Pons (tissue), 1 donor: Measurements from ENCODE around the gene TNFSF15.

ENCODE experiments used
- DNase-seq: peaks from one replicate; pipeline ENCODE4 v3.0.0-alpha.2; 2016; ENCODE audit warnings: low spot score

The TNFSF15 gene

DNA sequence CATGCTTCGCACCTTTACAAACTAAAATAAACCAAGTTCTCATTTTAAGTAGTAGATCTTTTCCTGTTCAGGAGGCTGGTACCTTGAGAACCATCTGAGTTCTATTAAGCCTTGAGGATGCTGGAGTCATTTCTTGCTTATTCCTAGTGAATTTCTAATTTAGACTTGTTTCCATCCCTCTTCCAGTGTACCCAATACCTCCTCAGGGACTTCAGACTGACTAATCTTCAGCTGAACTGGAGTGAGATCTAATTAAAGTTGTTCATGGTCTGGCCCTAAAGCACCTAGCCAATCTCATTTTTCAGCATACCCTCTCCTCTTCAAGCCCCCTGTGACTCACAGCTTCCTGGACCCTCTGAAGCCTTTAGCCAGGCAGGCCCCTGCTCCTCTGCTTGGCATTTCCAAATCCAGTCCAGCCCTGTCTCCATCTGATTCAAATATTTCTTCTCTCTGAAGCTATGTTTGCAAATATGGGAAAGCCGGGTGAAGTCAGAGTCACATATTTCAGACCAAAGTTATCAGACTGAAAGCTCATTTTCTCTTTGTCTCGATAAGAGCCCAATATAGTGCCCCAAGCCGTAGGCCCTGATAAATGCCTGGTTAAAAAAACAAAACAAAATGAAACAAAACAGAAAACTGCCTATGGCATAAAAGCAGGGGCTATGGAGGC is 19.4 kb upstream of the TNFSF15 start:
- no peak for DNase-seq

DNA sequence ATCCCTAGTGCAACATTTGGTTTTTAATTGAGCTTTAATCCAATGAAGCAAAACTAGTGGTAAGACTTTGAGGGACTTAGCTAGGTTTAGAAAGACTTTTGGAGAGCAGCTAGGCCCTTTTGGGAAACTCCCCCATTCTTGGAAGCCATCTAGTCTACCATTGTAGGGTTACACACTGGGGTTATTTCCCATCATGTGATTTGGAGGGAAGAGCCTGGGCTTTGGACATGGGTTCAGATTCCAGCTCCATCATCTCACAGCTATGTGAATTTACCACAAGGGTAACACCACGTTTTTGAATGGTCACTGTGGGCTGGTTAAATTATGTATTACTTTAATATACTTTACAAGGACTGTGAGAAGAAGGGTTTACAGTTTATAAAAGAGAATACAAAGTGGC is 18.3 kb upstream of the TNFSF15 start:
- DNase-seq, result no peak

DNA sequence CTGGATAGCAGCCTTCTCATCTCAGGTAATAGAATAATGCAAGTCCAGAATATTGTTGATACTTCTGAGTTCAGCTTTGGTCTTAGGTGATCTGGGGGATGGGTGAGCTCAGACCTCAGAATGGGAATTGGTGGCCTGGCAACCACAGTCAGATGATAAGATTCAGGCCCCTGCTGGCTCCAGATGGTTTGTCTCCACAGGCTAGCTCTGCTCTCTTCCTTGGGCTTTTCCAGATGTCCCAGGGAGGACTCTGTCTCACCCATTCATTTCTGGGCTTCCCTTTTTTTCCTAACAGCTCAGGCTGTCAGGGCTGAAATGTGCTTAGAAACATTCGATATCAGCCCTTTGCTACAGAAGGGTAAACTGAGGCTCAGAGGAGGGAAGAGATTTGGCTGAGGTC is 17.6 kb upstream of the TNFSF15 start:
- no peak for DNase-seq

DNA sequence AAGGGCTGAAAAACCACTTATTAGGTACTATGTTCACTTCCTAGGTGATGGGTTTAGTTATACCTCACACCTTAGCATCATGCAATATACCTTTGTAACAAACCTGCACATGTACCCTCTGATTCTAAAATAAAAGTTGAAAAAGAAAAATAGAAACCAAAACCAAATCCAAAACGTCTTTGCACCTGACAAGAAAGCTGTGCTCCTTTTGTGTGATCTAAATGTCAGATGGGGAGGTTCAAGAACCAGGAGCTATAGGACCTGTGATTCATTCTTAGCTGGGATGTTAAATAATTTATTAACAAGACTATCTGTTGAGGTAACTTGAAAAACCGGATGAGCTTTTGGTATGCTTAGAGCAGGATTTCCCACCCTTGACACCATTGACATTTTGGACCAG is 16.9 kb upstream of the TNFSF15 start:
- DNase-seq, result no peak

DNA sequence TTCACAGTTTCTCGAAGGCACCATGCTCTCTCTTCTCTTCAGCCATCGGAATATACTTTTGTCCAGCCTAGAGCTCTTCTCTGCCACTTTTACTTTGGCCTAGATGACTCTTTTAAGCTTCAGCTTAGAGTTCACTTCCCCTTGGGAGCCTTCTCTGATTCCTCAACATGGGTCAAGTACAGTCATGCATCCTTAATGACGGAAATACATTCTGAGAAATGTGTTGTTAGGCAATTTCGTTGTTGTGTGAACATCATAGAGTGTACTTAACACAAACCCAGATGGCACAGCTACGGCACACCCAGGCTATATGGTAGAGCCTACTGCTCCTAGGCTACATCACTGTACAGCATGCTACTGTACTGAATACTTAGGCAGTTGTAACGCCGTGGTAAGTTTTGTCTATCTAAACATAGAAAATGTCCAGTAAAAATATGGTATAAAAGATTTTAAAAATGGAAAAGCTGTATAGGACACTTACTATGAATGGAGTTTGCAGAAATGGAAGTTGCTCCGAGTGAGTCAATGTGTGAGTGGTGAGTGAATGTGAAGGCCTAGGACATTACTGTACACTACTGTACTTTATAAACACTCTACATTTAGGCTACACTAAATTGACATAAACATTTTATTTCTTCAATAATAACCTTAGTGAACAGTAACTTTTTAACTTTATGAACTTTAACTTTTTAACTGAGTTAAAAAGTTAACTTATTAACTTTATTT is 15.1 kb upstream of the TNFSF15 start:
- DNase-seq, result no peak

DNA sequence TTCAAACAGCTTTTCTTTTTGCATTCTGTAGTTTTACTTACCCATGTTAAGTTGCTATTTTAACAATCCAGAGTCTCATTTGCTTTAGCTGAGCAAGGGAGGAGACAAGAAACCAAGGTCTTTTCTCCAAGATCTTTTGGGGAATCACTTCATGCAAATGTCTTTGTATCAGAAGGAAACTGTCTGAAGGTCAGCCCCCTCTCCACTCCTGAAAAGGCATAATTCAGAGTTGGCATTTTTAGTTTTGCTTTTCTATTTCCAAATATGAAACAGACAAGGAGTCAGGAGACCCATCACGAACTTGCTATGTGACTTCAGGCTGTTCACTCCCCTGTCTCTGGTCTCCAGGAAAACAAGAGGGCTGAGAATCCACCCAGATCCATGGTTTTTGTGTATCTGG is 12.3 kb upstream of the TNFSF15 start:
- DNase-seq, result no peak

DNA sequence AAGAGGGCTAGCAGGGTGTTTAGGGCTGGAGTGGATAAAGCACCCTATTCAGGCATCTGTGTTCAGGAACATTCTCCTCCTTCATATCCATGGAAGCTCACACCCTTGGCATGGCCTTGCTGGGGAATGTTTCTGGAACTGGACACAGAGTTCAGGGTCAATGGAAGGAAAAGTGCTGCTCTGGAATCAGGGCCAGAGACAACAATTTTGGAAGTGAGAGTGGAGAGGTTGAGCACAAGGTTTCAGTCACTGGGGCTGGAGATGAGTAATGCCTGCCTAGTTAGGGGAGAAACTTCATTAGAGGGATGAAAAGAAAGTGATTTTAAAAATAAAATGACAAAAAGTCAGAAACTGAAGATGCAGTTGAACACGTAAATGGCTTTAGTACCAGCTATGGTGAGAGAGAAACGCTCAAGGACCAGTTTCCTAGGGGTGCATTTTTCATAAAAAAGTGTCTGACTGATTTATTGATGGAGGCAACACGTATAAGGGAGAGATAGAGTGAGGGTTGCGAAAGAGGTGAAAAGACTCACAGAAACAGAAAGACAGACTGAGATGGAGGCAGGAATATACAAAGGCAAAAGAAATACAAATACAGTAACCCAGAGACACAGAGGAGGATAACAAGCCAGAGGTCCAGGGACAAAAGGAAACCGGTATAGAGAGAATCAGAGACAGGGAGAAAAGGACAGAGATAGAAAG is 8.0 kb upstream of the TNFSF15 start:
- DNase-seq, result no peak

DNA sequence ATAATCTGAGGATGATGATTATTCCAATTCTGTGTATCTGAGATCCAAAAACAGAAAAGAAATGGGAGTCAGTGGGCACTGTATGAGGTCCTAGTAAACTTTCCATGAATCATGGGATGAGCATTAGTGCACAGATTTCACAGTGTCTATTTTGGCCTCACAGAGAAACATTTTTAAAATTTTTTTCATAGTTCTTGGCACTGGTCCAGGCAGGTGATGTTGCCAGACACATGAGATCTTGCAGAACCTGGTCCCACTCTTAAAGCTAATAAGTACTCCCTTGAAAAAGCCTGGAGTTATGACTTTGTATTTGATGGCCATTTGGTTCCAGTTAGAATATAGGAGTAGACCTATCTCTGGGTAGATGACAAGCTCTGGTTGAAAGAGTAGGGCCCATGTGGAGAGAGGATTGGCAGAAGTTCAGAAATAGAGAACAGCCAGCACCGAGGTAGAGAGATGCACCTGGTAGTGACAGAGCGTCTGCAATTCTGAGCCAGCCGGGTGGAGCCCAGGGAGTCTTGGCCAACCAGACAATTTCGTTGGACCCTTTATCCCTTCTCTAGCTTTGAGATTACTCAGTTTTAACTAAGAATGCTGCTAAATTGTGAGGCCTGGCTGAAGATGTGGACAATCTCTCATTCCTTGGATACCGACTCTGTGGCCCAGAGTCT is 6.3 kb upstream of the TNFSF15 start:
- DNase-seq, result peak; percentile 6

DNA sequence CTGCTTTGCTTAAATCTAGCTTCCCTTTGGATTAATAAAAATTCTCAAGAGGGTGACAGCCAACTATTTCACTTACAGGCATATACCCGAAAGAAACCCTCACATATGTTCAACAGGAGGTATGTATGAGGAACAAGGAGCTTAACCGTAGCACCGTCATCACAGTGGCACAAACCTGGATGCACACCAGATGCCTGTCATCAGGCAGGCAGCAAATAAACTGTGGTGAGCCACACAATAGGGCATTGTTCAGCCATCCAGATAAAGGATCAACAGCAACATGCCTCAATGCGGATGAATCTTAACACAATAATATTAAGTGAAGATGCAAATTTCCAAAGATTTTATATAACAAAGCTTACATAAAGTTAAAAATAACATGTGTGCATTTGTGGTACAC is 5.5 kb upstream of the TNFSF15 start:
- peak; percentile 45 for DNase-seq

DNA sequence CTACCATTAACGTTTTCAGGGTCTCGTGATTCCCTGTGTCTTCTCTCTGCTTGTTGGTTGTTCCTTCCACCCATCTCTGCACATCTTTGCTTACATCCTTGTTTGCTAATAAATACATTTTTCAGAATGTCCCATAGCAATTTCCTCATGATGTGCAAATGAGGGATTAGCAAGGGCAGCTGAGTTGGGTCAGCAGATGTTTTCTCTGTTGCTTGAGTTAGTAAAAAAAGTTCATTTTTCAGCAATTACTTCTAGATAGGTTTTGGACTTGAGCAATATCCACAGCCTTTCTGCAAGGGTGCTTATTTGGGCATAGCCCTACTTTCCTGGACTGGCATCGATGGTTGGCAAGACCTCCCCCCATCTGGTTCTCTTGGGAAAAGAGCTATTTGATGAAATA is 4.8 kb upstream of the TNFSF15 start:
- no peak for DNase-seq

DNA sequence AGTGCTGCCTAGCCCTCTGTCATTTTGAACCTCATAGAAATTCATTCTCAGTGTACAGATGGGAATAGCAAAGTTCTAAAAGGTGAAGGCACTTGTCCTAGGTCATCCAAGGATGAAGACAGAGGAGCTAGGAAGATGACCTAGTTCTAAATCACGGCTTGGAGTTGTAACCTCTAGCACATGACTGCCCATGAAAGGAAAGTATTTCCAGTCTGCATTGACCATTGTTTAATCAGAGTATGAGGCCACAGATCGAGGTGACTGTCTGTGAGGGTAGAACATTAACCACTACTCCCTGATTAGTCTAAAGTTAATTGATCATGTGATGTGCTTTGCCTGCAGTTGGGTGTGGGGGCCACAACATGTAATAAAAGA is 674 bp upstream of the TNFSF15 start:
- DNase-seq, result no peak

DNA sequence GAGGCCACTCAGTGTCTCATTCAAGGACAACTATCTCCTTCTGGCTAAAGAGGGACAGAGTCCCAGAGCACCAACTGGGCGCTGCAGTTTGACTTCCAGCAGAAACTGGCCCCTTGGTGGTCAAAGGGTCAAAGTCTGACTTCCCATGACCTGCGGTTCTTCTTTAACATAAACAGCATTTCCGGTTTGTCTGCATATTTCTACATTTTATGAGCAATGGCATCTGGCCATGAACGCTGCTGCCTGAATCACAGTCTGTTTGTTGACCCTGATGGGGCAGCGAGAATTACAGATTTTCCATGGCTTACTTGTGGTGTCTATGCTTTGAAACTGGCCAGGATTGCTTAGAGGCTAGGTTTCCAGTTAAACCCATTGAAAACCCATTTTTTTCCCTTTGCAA is 1.3 kb downstream of the TNFSF15 start:
- DNase-seq, result no peak

DNA sequence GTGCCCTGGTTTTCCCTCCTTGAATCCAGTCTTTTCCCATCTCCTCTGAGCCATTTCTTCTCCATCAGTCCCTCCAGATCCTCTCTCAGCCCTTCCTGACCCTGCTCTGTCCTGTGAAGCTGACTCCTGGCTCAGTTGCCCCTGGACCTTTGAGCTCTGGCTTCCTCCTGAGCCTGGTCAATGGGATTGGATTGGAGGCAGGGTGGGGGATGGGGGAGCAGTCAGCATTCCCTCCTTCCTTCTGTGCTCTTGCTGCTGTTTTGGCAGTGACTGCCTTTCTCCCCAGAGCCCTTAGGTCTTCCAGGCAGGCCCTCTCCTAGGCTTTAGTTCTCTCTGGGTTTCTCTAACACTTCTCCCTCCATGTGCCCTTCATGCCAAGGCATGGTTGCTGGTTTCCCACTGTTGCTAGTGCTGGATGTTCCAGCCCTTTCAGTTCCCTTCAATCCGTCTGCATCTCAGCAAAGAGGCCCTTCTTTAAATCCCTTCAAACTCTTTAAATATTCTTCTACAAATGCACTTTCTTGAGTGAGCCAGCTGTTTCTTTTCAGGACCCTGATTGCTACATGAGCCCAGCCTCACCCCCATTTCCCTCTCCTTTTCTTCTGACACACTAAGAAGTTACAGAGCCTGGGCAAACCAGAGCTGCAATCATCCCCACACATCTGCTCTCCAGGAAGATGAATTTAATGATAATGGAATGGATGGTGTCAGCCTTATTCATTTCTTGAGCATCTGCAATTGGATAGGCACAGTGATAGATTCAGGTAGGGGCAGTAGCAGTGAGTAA is 2.2 kb downstream of the TNFSF15 start:
- DNase-seq, result no peak

DNA sequence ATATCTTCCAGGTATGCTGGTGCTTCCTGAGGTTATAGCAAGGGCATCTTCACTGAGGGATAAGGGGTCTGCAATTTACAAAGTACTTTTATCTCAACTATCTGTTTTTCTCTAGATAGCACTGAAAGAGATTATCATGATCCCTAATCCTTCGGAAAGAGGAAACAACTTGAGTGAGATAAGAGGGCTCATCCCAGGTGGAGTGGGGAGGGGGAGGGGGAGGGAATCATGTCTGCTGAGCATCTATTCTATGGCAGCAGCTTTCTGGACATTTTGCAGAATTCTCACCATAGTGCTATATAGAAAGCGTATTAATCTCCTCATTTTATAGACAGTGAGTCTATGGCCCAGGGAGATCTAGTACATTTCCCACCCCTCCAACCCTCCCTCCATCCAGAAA is 5.9 kb downstream of the TNFSF15 start:
- no peak for DNase-seq

DNA sequence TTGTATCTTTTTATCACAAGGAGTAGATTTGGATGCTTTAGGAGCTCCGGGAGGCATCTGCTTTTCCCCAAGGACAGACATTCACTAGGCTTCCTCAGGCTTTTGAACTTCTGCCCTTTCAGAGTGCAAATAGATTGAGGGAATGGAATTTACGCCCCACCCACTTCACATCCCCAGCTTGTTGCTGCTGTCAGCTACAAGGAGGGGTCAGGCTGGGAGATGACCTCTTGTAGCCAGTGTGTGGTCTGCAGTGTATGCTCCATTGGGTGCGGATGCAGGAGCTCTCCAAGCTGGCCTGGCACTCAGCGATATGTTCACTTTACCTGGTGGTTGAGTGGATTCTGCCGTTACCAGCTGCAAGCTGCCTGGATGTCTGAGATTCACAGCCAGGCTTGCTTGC is 6.4 kb downstream of the TNFSF15 start:
- no peak for DNase-seq

DNA sequence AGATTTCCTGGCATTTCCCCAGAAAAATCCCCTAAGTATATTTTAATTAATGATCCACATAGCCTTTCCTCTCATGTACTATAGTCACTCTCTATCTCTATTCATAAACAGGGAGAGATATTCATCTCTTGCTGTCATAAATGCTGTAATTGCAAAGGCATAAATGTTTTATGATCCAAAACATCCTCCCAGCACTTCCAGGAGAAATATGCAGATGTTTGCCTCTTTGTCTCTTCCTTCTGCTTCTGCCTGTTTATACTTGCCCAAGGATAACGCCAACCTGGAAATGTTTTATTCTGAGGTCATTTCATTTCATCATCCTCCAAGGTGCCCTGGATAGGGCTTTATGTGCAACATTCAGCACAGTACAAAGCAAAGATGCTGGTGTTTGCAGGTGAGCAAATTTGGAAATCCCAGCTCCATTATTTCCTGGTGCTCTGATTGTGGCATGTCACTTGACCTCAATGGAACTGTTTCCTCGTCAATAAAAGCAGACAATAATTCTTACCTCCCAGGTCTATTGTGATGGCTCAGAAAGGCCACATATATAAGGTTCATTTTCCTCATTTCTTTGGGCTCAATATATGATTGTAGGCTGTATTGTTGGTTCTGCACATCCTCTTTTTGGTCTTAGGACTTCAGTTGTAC is 6.9 kb downstream of the TNFSF15 start:
- no peak for DNase-seq

DNA sequence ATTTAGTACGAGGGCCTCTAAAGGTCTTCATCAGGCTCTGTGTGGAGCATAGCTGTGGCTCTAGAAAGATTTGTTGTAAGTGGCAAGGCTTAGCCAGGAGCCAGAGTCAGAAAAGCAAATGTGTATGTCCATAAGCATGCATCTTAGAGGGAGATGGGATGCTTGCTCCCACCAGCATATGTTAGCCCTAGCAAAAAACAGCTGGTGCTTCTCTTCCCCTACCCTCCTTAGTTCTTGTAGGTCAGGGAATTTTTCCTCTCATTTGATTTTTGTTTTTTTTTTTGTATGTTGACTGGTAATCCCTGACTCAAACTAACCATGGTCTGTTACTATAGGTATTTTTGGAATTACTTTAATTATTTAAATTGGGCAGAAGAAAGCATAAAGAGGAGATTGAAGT is 7.7 kb downstream of the TNFSF15 start:
- no peak for DNase-seq

DNA sequence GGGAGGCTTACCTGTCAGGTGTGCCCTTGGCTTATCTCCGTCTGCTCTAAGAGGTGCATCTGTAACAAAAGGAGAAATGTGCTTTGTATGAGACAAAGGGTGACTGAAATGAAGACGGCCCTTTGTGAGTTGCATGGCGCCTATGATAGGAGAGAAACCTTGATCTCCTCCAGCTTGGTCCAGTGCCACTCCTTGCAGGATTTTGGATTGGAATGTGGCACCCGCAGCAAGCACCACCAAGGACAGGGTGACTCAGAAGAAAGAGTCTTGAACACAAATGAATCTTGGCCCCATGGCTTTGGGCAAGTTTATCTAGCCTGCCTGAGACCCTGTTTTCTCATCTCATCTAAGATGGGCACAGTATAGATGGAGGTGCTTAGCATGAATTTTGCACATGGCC is 13.4 kb downstream of the TNFSF15 start:
- no peak for DNase-seq

DNA sequence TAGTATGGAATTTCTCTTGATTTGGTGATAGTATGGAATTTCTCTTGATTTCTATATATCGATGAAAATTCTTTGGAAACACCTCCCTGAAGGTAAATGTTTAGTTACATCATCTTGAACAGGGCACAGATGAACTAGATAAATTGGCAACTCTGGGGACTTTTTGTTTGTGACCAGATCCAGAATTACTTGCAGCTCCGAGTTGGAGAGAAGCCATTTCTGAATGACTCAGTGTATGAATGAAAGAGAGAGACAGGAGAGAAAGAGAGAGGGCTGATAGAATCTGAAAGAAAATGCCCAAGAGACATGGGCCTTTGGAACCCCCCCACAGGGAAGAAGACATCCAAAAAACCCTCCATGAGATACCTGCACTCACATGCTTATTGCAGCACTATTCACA is 14.1 kb downstream of the TNFSF15 start:
- no peak for DNase-seq

DNA sequence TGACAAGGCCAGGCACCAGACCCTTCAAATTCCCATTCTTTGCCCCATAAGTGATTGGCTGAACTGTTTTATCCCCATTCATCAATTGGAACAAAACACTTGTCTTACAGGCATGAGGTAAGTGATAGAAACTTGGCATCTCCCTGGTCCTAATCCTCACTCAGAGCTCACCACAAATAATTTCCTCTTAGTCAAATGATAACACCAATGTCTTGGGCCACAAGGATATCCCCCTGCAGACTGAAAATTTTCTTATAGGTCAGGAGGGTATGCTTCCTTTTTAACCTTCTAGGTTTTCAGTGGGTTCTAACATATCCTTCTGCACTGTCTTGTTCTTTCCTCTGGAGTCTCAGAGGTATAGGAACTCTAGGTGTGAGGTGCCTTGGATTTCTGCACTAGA is 14.5 kb downstream of the TNFSF15 start:
- no peak for DNase-seq

DNA sequence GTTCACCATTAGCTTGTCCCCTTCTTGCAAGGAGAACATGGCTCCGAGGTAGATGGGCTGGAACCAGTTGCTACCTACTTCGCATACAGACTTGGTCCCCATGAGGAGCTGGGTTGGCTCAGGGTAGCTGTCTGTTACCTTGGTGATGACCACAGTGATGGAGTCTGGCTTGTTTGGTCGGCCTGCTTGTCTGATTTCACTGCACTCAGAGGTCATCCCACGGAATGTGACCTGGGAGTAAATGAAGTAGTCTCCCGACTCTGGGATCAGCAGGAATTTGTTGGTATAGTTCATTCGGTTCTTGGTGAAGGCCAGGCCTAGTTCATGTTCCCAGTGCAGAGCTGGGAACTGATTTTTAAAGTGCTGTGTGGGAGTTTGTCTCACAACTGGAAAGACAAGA is 15.3 kb downstream of the TNFSF15 start:
- DNase-seq, result no peak

DNA sequence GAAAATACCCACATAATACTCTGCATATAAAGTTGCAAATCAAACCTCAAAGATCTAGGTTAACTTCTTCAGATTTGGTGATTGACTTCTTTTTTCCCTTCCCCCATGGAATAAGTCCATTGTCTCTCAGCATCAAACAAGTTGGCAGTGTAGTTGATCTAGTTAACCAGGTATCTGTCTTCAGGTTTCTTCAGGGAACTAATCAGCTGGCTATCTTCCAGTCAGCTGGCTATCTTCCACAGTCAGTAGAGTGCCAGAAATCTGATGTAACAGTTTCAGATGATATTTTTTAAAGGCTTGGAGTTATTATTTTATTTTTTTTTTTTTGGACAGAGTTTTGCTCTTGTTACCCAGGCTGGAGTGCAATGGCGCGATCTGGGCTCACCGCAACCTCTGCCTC is 16.8 kb downstream of the TNFSF15 start:
- DNase-seq, result no peak
